NCI-H1092 (cell line): ENCODE data around the gene PLEK.
A peak's percentile ranks its signal among the peaks of the same experiment; 100 is the strongest.
"Not testable (repeated sequence)": the region's sequence is repeated elsewhere in the genome, so short reads cannot be mapped to it uniquely, and the experiment has no call there.

Source experiments
- DNase-seq: peaks from one replicate; lab custom pipeline; 2025; lab: John Stamatoyannopoulos, UW

PLEK gene, protein sequence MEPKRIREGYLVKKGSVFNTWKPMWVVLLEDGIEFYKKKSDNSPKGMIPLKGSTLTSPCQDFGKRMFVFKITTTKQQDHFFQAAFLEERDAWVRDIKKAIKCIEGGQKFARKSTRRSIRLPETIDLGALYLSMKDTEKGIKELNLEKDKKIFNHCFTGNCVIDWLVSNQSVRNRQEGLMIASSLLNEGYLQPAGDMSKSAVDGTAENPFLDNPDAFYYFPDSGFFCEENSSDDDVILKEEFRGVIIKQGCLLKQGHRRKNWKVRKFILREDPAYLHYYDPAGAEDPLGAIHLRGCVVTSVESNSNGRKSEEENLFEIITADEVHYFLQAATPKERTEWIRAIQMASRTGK

GRCh38 chr2:68365087-68365486 is at the start of gene PLEK:
Gene PLEK (plus strand): TSS chr2:68365282. CDS start chr2:68365352, 70 bp downstream.
- DNase-seq, result no peak

- DNase-seq, result no peak
These were observed 49.0 kb upstream of the PLEK start for GRCh38 chr2:68316111-68316510.

DNA sequence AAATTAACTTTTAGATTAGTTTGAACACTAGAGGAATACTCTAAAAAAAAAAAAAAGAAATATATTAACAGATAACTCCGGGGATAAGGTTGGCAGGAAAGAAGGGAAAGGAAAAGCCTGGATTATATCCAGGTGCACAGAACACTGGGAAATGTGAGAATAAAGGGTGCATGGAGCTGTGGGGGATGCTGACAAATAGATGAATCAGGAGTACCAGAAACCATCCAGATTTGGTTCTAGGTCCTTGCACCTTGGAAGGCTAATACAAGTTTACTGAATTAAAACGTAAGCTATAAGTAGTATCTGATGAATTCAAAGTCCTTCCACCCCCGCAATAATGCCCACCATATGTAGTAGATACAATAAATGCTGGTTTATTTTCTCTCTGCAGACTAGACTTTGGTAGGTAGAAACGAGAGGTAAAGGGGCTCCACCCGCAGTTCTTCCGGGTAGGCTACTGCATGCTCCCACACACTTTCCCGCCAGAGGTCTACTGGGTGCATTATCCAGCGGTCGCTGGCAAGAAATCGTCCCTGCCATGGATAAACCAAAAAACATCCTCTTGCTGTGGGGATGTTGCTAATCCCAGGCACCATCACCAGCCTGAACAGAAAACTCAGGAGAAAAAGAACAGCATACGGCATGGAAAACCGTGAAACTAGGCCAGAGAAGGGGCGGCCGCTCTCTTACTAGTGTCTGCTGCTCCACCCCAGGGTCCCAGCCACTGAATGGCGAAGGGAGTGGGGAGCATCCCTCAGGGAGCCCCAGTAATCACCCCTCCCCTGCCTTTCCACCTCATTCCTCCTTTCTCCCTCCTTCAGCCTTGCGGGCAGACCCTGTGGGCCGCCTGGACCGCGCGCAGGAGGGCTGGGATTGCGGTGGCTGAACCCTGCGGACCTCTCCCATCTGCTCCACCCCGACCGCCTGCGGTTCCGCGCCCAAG is 46.8 kb upstream of the PLEK start:
- no peak for DNase-seq

DNA sequence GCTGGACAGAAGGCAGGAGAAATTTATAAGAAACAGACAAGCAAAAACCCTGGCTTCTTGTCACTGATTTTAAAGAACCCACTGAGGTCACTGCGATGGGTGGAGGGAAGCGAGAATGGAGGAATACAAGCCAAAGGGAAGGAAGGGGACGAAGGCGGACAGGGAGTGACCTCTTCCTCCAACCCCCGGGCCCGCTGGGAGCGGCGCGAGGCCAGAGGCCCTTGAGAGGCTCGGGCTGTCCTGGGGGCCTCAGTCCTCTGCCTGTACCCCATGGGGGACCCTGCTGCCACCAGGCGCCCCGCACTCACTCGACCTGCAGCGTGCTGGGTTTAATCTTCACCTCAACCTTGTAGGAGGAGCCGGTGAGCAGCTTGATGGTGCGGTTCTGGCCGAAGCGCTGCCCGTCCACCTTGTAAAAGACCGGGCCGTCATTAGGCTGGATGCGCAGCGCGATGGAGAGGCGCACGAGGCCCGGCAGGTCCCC is 46.1 kb upstream of the PLEK start:
- DNase-seq, result peak; percentile 29

GRCh38 chr2:68319398-68320117 is 45.5 kb upstream of the PLEK start, which contains the start of gene CNRIP1:
Gene CNRIP1 (minus strand): TSS chr2:68319949. CDS start chr2:68319400, 549 bp downstream.
- DNase-seq, result peak; percentile 49

- peak; percentile 39 for DNase-seq
These were observed 44.9 kb upstream of the PLEK start for GRCh38 chr2:68320118-68320641.

- DNase-seq, result no peak
These were observed 40.0 kb upstream of the PLEK start for GRCh38 chr2:68325056-68325455.

- DNase-seq, result no peak
These were observed 36.2 kb upstream of the PLEK start for GRCh38 chr2:68328901-68329300.

GRCh38 chr2:68330691-68331090 is 34.4 kb upstream of the PLEK start:
- no peak for DNase-seq

DNA sequence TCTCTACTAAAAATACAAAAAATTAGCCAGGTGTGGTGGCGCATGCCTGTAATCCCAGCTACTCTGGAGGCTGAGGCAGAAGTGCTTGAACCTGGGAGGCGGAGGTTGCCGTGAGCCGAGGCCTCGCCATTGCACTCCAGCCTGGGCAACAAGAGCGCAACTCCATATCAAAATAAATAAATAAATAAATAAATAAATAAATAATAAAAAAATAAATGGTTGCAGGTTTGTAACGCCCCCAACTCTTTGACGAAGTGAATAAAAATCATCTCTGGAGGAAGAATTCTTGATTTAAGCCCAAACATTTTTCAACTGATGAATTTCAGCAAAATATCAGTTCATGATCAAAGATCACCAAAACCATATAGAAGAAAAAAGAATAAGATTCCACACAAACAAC is 32.1 kb upstream of the PLEK start:
- no peak for DNase-seq

GRCh38 chr2:68333931-68334330 is 31.2 kb upstream of the PLEK start:
- no peak for DNase-seq

DNA sequence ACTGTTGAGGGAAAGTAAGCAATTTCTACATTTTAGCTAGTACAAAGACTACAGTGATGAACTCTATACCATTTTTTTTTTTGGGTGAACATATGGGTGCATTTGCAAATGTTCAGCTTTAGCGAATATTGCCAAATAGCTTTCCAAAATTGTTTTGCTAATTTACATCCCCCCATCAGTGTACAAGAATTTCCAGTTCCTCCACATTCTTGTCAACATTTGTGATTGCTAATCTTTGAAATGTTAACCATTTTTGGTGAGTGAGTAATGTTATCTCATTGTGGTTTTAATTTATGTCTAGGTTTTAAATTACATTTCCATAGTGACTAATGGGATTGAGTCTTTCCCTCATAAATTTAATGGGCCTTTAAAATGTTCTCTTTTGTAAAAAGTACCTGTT is 28.9 kb upstream of the PLEK start:
- DNase-seq, result no peak

GRCh38 chr2:68340226-68341061 is 24.6 kb upstream of the PLEK start:
- DNase-seq, result no peak

GRCh38 chr2:68341062-68341329 is 24.1 kb upstream of the PLEK start:
- DNase-seq, result no peak

DNA sequence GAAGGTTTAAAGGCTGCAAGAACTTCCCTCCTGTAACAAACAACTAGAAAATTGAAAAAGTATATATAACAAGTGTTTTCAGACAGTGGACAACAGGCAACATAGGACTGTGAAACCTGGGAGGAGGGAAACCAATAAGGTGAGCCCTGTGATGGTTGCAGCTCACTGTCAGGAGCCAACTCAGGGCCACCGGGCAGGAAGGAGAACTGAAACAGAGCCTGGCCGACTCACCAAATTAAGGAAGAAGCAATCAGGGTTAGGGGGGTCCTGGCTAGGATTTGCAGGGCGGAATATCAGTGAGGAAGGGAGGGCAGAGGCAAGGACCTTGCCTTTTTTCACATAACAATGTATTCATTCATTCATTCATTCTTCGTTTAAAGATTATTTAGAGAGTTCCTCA is 23.5 kb upstream of the PLEK start:
- no peak for DNase-seq

- no peak for DNase-seq
These were observed 22.6 kb upstream of the PLEK start for GRCh38 chr2:68342470-68342869.

GRCh38 chr2:68344031-68344430 is 21.1 kb upstream of the PLEK start:
- no peak for DNase-seq

- no peak for DNase-seq
These were observed 19.8 kb upstream of the PLEK start for GRCh38 chr2:68345129-68345875.

DNA sequence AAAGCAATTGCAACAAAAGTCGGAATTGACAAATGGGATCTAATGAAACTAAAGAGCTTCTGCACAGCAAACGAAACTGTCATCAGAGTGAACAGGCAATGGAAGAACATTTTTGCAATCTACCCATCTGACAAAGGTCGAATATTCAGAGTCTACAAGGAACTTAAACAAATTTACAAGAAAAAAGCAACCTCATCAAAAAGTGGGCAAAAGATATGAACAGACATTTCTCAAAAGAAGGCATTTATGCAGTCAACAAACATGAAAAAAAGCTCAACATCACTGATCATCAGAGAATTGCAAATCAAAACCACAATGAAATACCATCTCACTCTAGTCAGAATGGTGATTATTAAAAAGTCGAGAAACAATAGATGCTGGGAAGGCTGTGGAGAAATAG is 16.0 kb upstream of the PLEK start:
- DNase-seq, result not testable (repeated sequence)

- DNase-seq, result no peak
These were observed 13.1 kb upstream of the PLEK start for GRCh38 chr2:68351997-68352396.
